Brain microvascular endothelial cell (primary cell): ENCODE results near the gene TCP11L1.

Experiments
- DNase-seq: peaks from one replicate; pipeline ENCODE4 v3.0.0-alpha.2; 2020
- H3K27ac ChIP-seq: fragments of 250-450 bp; sonication (Bioruptor Pico); 2 replicates; pipeline ENCODE4 v1.5.1; 2020; ENCODE audit warnings: mild to moderate bottlenecking, moderate library complexity
- H3K27me3 ChIP-seq: fragments of 250-450 bp; sonication (Bioruptor Pico); replicated peaks from 2 replicates; pipeline ENCODE4 v1.5.1; 2020; ENCODE audit warnings: mild to moderate bottlenecking
- H3K36me3 ChIP-seq: fragments of 250-450 bp; sonication (Bioruptor Pico); replicated peaks from 2 replicates; pipeline ENCODE4 v1.5.1; 2020; ENCODE audit warnings: mild to moderate bottlenecking
- H3K4me3 ChIP-seq: 2 replicates; pipeline ENCODE4 v1.5.1; 2011; ENCODE audit warnings: low read depth, mild to moderate bottlenecking, control low read depth, low read length, moderate library complexity
- CTCF ChIP-seq: IDR thresholded peaks from 2 replicates; pipeline ENCODE4 v1.5.1; 2011; ENCODE audit warnings: low read depth, mild to moderate bottlenecking, moderate library complexity, low read length, control low read depth, inconsistent platforms; ENCODE audit errors: missing control alignments
- in situ Hi-C: cut with HindIII; loops from 2 replicates; pipeline ENCODE4 v1.10.0; 2017; ENCODE audit warnings: low sequenced_read_pairs, low pct_ligation_motif_present

Gene TCP11L1

GRCh38 chr11:33072465-33072864 is 33.1 kb downstream of the TCP11L1 start:
- H3K36me3 ChIP-seq: peaks cover 46% of the 10 kb centered on the region
- in situ Hi-C loops: no loop called here

GRCh38 chr11:33083918-33084317 is 44.5 kb downstream of the TCP11L1 start:
- peaks cover 30% of the 10 kb centered on the region for H3K36me3 ChIP-seq
- TF ChIP-seq CTCF: no peak

More at GRCh38 chr11:33072465-33072864, 33.1 kb downstream of the TCP11L1 start:
- Histone ChIP-seq H3K27ac (no peak overlapping the region), H3K27me3 (no peaks in the 10 kb centered on the region), H3K4me3 (no peak overlapping the region)
- DNase-seq: no peak
- no peak for TF ChIP-seq CTCF

GRCh38 chr11:33086017-33086416 is 46.6 kb downstream of the TCP11L1 start:
- no peak for TF ChIP-seq CTCF
- no peak overlapping the region for H3K27ac ChIP-seq
- in situ Hi-C loops: no loop called here
- H3K36me3 ChIP-seq: peaks cover 31% of the 10 kb centered on the region
- DNase-seq: no peak
- no peak overlapping the region for H3K4me3 ChIP-seq
- no peaks in the 10 kb centered on the region for H3K27me3 ChIP-seq

More at GRCh38 chr11:33083918-33084317, 44.5 kb downstream of the TCP11L1 start:
- no peaks in the 10 kb centered on the region for H3K27me3 ChIP-seq
- H3K27ac ChIP-seq: no peak overlapping the region
- no peak for DNase-seq
- in situ Hi-C loops: no loop called here
- no peak overlapping the region for H3K4me3 ChIP-seq

- in situ Hi-C loops: no loop called here
- DNase-seq: peak; percentile 7
- peak; percentile 42 for TF ChIP-seq CTCF
- no peak overlapping the region for H3K27ac ChIP-seq
- peaks cover 21% of the 10 kb centered on the region for H3K36me3 ChIP-seq
- no peaks in the 10 kb centered on the region for H3K27me3 ChIP-seq
- no peak overlapping the region for H3K4me3 ChIP-seq
These were observed 50.4 kb downstream of the TCP11L1 start for GRCh38 chr11:33089776-33090175.

GRCh38 chr11:33094157-33094556 is 54.8 kb downstream of the TCP11L1 start:
- peaks cover 30% of the 10 kb centered on the region for H3K36me3 ChIP-seq
- no peak for DNase-seq
- TF ChIP-seq CTCF: no peak
- H3K4me3 ChIP-seq: no peak overlapping the region
- no peaks in the 10 kb centered on the region for H3K27me3 ChIP-seq
- in situ Hi-C loops: no loop called here
- H3K27ac ChIP-seq: no peak overlapping the region

- Histone ChIP-seq H3K27me3 (no peaks in the 10 kb centered on the region), H3K27ac (no peak overlapping the region), H3K4me3 (no peak overlapping the region), H3K36me3 (peaks cover 10% of the 10 kb centered on the region)
- no peak for TF ChIP-seq CTCF
- in situ Hi-C loops: no loop called here
- no peak for DNase-seq
These were observed 64.5 kb downstream of the TCP11L1 start for GRCh38 chr11:33103836-33104235.
